ENCODE results near the gene GAD1.
A peak's percentile ranks its signal among the peaks of the same experiment; 100 is the strongest.

DNA sequence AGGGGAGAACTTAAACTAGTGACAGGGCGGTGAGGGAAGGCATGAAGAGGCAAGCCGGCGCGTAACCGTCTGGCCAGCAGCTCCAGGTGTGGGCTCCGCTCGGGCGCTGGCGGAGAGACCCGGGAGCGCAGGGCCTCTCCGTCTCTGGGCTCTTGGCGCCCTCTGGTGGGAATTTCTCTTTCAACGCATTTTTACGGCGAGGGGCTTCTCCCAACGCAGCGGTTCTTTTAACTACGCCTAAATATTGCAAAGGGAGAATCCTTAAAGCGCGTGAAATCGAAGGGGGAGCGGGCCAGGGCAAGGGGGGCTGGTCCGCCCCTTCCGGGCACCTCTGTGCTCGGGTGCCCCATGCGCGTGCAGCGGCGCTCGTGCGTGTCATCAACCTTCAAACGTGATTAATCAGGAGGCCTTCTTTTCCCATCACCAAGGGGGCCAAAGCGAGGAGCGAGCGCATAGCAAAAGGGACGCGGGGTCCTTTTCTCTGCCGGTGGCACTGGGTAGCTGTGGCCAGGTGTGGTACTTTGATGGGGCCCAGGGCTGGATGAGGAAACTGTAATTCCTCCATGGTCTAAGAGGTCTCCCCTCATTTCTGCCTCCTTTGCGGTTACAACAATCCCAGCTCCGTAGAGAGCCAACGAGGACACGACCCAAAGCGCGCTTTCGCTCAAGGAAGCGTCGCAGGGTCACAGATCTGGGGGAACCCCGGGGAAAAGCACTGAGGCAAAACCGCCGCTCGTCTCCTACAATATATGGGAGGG is 762 bp upstream of the GAD1 start:
- TF ChIP-seq, protein P1, sequence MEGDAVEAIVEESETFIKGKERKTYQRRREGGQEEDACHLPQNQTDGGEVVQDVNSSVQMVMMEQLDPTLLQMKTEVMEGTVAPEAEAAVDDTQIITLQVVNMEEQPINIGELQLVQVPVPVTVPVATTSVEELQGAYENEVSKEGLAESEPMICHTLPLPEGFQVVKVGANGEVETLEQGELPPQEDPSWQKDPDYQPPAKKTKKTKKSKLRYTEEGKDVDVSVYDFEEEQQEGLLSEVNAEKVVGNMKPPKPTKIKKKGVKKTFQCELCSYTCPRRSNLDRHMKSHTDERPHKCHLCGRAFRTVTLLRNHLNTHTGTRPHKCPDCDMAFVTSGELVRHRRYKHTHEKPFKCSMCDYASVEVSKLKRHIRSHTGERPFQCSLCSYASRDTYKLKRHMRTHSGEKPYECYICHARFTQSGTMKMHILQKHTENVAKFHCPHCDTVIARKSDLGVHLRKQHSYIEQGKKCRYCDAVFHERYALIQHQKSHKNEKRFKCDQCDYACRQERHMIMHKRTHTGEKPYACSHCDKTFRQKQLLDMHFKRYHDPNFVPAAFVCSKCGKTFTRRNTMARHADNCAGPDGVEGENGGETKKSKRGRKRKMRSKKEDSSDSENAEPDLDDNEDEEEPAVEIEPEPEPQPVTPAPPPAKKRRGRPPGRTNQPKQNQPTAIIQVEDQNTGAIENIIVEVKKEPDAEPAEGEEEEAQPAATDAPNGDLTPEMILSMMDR (IDR thresholded peaks at IDR 0.05): peak; percentile 53 to 84 (median 75)
- no peak for TF ChIP-seq POLR2A (IDR thresholded peaks at IDR 0.05)
- TF ChIP-seq POLR2AphosphoS5 (IDR thresholded peaks at IDR 0.05): no peak

All from breast epithelium (tissue), 3 donors.